Uterus (tissue), 2 donors: ENCODE data around the gene OR10K1.

ENCODE experiments used
- CTCF ChIP-seq, 4 experiments: fragments of 200-600 bp in 2 of 4; fragments of 450-650 bp in 2 of 4; sonication (generic) in 2 of 4; IDR thresholded peaks; one replicate each; pipeline ENCODE4 v1.5.1; 2016 to 2019; ENCODE audit warnings: antibody characterized with exemption in 4 of 4, mild to moderate bottlenecking in 2 of 4, moderate library complexity in 1 of 4
- POLR2A ChIP-seq, 2 donors: fragments of 450-650 bp; IDR thresholded peaks; one replicate each; pipeline ENCODE4 v1.6.1; 2016; ENCODE audit warnings: antibody characterized with exemption in 2 of 2, mild to moderate bottlenecking in 1 of 2, moderate library complexity in 1 of 2

GRCh38 chr1:158516966-158517365 lies 55.3 kb downstream of the OR10K1 start:
- TF ChIP-seq POLR2A (IDR thresholded peaks at IDR 0.05) (no peak), CTCF (IDR thresholded peaks at IDR 0.05) (no peak)
